ENCODE results near the gene ATP5F1E. TPM values are rescaled to one million over a fixed set of nuclear protein-coding genes. Genes with fewer than 3 reads are reported as not detected.

Gene ATP5F1E
- total and polyA plus RNA-seq, 2 experiments from 2014 or later, result 12.9 to 211 TPM

DNA sequence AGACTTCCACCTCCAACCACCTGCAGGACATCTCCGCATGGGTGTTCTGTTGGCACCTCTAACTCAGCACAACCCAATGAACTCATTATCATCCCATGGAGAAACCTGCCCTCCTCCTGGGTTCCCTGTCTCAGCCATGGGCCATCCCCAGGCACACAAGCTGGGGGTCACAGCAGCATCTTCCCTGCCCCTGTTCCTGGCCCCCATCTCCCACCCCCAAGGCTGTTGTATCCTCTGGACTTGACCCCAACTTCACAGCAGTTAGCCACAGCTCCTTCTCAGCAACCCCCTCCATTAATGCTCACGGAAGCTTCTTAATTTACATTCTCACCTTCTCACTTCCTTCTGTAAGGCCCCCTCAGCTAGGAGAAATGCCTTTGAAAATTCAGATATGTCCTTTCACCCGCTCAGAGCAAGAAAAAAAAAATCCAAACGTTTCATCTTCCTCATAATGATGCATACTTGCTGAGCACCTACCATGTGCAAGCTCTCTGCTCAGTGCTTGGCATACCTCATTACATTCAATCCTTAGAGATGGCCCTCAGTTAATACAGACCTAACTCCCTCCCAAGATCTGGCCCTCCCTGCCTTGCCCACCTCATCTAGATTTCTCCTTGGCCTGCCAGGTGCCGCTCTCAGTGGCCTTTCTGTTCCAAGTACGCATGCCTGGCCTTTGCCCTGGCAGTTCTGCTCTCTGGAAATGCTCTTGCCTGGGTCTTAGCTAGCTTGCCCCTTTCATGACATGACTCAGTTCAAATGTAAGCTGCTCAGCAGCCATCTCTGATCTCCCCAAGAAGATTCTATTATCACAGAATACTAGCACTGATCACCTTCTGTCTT lies 53.6 kb downstream of the ATP5F1E start (continued):
- TF ChIP-seq REST (IDR thresholded peaks at IDR 0.05; ENCODE audit: unreplicated experiment) (no peak), CTCF (conservative IDR thresholded peaks at IDR 0.05; ENCODE audit: low read depth in 2 of 2) (no peak), JUNB (IDR thresholded peaks at IDR 0.05; ENCODE audit: unreplicated experiment) (no peak), ZNF114 (CRISPR knock-in tag; IDR thresholded peaks at IDR 0.05) (no peak)

GRCh38 chr20:58976061-58976730 lies 55.9 kb downstream of the ATP5F1E start:
- Histone ChIP-seq H3F3A (replicated peaks; ENCODE audit: low read depth) (no peaks in the 10 kb centered on the region), H3K79me2 (replicated peaks; ENCODE audit: insufficient read depth) (no peaks in the 10 kb centered on the region), H3K4me1 (ENCODE audit: insufficient read depth) (peaks cover 6% of the 10 kb centered on the region; the same call in 1 of the 2 replicates), H3K9me2 (ENCODE audit: insufficient read depth) (no peaks in the 10 kb centered on the region), H3K36me3 (ENCODE audit: insufficient read depth) (no peaks in the 10 kb centered on the region), H3K4me2 (no peak overlapping the region), H3K27ac (ENCODE audit: low read depth) (no peak overlapping the region), H2AFZ (no peak overlapping the region), H3K4me3 (no peak overlapping the region), H3K27me3 (ENCODE audit: insufficient read depth) (no peaks in the 10 kb centered on the region), H4K20me1 (replicated peaks; ENCODE audit: insufficient read depth) (no peaks in the 10 kb centered on the region)
- peaks cover 12% of the 10 kb centered on the region for H3K4me1 Mint-ChIP-seq
- no peak for DNase-seq (ENCODE audit: low spot score)
- H3K27ac Mint-ChIP-seq, result no peak overlapping the region
- H3K36me3 Mint-ChIP-seq (ENCODE audit: low read depth), result no peaks in the 10 kb centered on the region; the same call in 2 of the 3 replicates
- no peak overlapping the region for H3K4me3 Mint-ChIP-seq
- no peak for ATAC-seq
- peaks cover 10% of the 10 kb centered on the region for H3K27me3 Mint-ChIP-seq (ENCODE audit: insufficient read depth, low read depth, poor library complexity)
- H3K9me3 Mint-ChIP-seq, result peaks cover 14% of the 10 kb centered on the region; the same call in 2 of the 3 replicates
- TF ChIP-seq STAT1 (IDR thresholded peaks at IDR 0.05; ENCODE audit: unreplicated experiment) (no peak), CTCF (conservative IDR thresholded peaks at IDR 0.05; ENCODE audit: low read depth in 2 of 2) (no peak), ZNF462 (CRISPR knock-in tag; IDR thresholded peaks at IDR 0.05) (no peak), JUNB (IDR thresholded peaks at IDR 0.05; ENCODE audit: unreplicated experiment) (no peak), ZNF114 (CRISPR knock-in tag; IDR thresholded peaks at IDR 0.05) (no peak)
